ENCODE measurements around the gene SLC25A40. TPM values are rescaled to one million over a fixed set of nuclear protein-coding genes. Genes with fewer than 3 reads are reported as not detected.
"Not testable (repeated sequence)": the region's sequence is repeated elsewhere in the genome, so short reads cannot be mapped to it uniquely, and the experiment has no call there.

SLC25A40 gene
- total RNA-seq, 3 donors from 2014 or later: 9.8 to 34.1 (median 13.8) TPM

- no peaks in the 10 kb centered on the region for H3K36me3 ChIP-seq
- H3K27ac ChIP-seq: no peak overlapping the region
- H3K4me3 ChIP-seq: no peak overlapping the region
- no peak for TF ChIP-seq CTCF (IDR thresholded peaks at IDR 0.05)
- TF ChIP-seq POLR2AphosphoS5 (IDR thresholded peaks at IDR 0.05): no peak
- TF ChIP-seq POLR2A (IDR thresholded peaks at IDR 0.05): no peak
- no peaks in the 10 kb centered on the region for H3K9me3 ChIP-seq
- H3K4me1 ChIP-seq: no peaks in the 10 kb centered on the region
- intact Hi-C loops (cut with DNase I; ENCODE audit: low total_unique reads): no loop called here
- no peak for DNase-seq (ENCODE audit: low spot score in 2 of 2)
- no peaks in the 10 kb centered on the region for H3K27me3 ChIP-seq
Measured at GRCh38 chr7:87837597-87837996, 38.6 kb downstream of the SLC25A40 start.

DNA sequence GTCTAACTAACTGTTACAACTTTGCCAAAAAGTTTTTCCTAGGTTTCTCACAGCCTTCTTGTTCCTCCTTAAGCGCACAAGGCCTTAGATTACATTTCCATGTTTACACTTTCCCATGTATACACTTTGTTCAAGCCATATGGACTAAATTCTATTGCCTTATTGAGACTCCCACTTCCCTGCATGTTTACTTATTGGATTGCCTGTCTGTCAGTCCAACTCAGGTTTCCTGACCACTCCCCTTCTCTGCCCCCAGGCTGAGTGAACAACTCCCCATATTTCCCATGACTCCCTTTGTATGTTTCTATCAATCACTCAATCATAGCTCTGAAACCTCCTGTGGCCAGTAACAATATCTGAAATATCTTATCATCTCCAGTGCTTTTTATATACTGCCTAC, 43.0 kb downstream of the SLC25A40 start:
- no peaks in the 10 kb centered on the region for H3K27me3 ChIP-seq
- H3K4me1 ChIP-seq: no peaks in the 10 kb centered on the region
- no peak overlapping the region for H3K4me3 ChIP-seq
- H3K27ac ChIP-seq: no peak overlapping the region
- no peaks in the 10 kb centered on the region for H3K9me3 ChIP-seq
- intact Hi-C loops (cut with DNase I; ENCODE audit: low total_unique reads): no loop called here
- H3K36me3 ChIP-seq: no peaks in the 10 kb centered on the region
- no peak for DNase-seq (ENCODE audit: low spot score in 2 of 2)
- TF ChIP-seq POLR2AphosphoS5 (IDR thresholded peaks at IDR 0.05) (no peak), CTCF (IDR thresholded peaks at IDR 0.05) (no peak), POLR2A (IDR thresholded peaks at IDR 0.05) (no peak)

GRCh38 chr7:87831097-87831496, 45.1 kb downstream of the SLC25A40 start:
- intact Hi-C loops (cut with DNase I; ENCODE audit: low total_unique reads): no loop called here
- no peaks in the 10 kb centered on the region for H3K4me1 ChIP-seq
- no peak for TF ChIP-seq CTCF (IDR thresholded peaks at IDR 0.05)
- no peak for TF ChIP-seq POLR2AphosphoS5 (IDR thresholded peaks at IDR 0.05)
- TF ChIP-seq POLR2A (IDR thresholded peaks at IDR 0.05): no peak

GRCh38 chr7:87828383-87828782, 47.8 kb downstream of the SLC25A40 start:
- H3K27me3 ChIP-seq; H3K4me3 ChIP-seq; H3K4me1 ChIP-seq; DNase-seq (ENCODE audit: low spot score in 2 of 2); H3K27ac ChIP-seq; H3K36me3 ChIP-seq; intact Hi-C loops (cut with DNase I; ENCODE audit: low total_unique reads): not testable (repeated sequence)
- peaks cover 8 to 16% of the 10 kb centered on the region in 2 donors for H3K9me3 ChIP-seq

More at GRCh38 chr7:87831097-87831496, 45.1 kb downstream of the SLC25A40 start:
- H3K27ac ChIP-seq: no peak overlapping the region
- no peak overlapping the region for H3K4me3 ChIP-seq
- no peaks in the 10 kb centered on the region for H3K27me3 ChIP-seq
- no peaks in the 10 kb centered on the region for H3K9me3 ChIP-seq
- DNase-seq (ENCODE audit: low spot score in 2 of 2): no peak
- no peaks in the 10 kb centered on the region for H3K36me3 ChIP-seq

DNA sequence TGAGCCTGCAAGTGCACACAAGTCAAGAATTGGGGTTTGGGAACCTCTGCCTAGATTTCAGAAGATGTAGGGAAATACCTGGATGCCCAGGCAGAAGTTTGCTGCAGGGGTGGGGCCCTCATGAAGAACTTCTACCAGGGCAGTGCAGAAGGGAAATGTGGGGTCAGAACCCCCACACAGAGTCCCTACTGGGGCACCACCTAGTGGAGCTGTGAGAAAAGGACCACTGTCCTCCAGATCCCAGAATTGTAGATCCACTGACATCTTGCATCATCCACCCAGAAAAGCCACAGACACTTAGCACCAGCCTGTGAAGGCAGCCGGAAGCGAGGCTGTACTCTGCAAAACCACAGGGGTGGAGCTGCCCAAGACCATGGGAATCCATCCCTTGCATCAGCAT, 50.8 kb downstream of the SLC25A40 start:
- H3K36me3 ChIP-seq; H3K4me3 ChIP-seq; intact Hi-C loops (cut with DNase I; ENCODE audit: low total_unique reads); H3K27me3 ChIP-seq; DNase-seq (ENCODE audit: low spot score in 2 of 2); H3K27ac ChIP-seq; H3K4me1 ChIP-seq: not testable (repeated sequence)
- peaks cover 8 to 16% of the 10 kb centered on the region in 2 donors for H3K9me3 ChIP-seq

- H3K4me3 ChIP-seq; intact Hi-C loops (cut with DNase I; ENCODE audit: low total_unique reads); DNase-seq (ENCODE audit: low spot score in 2 of 2); H3K27me3 ChIP-seq; H3K27ac ChIP-seq; H3K4me1 ChIP-seq; H3K36me3 ChIP-seq: not testable (repeated sequence)
- peaks cover 8 to 16% of the 10 kb centered on the region in 2 donors for H3K9me3 ChIP-seq
Measured at GRCh38 chr7:87822056-87822455, 54.1 kb downstream of the SLC25A40 start.

DNA sequence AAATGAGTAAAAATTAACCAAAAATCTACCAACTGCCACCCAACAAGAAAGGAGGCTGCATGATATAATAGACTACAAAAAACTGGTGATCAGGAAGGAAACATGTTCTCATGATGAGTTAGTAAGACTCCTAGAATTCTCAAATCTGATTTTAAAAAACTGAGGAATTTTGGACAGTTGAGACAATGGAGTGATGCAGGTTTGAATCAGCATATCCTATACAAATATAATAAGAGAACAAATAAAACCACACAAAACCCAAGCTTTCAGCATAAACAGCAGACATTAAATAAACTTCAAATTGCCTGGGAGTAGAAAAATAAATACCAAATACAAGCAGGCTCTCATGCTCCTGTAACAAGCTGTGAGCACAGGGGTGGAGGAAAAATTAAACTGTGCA, 57.8 kb downstream of the SLC25A40 start:
- Histone ChIP-seq H3K4me1 (no peaks in the 10 kb centered on the region), H3K36me3 (no peaks in the 10 kb centered on the region), H3K9me3 (no peaks in the 10 kb centered on the region), H3K4me3 (no peak overlapping the region), H3K27me3 (no peaks in the 10 kb centered on the region), H3K27ac (no peak overlapping the region)
- intact Hi-C loops (cut with DNase I; ENCODE audit: low total_unique reads): no loop called here
- TF ChIP-seq CTCF (IDR thresholded peaks at IDR 0.05) (no peak), POLR2AphosphoS5 (IDR thresholded peaks at IDR 0.05) (no peak), POLR2A (IDR thresholded peaks at IDR 0.05) (no peak)
- no peak for DNase-seq (ENCODE audit: low spot score in 2 of 2)
